GM11168 (cell line): ENCODE data around the gene SETD1A.

ENCODE experiments used
- in situ Hi-C: fragments of 300-500 bp; cut with MboI; formaldehyde crosslinking; loops from one replicate; pipeline ENCODE4 v1.12.0; 2022; ENCODE audit warnings: low sequenced_read_pairs; ENCODE audit not compliant: unreplicated experiment

SETD1A gene

GRCh38 chr16:30992931-30993816, 35.6 kb downstream of the SETD1A start:
- in situ Hi-C loops: loop anchor here (25.0 kb wide), 2 partner anchors 294 to 444 kb away; partner anchors contain the start of genes COX6A2 and ZNF843

- in situ Hi-C loops: loop anchor here (25.0 kb wide), 2 partner anchors 291 to 441 kb away; partner anchors contain the start of genes COX6A2 and ZNF843
These were observed 38.4 kb downstream of the SETD1A start for GRCh38 chr16:30995927-30996323.

- in situ Hi-C loops: loop anchor here (25.0 kb wide), 2 partner anchors 291 to 441 kb away; partner anchors contain the start of genes COX6A2 and ZNF843
These were observed 38.9 kb downstream of the SETD1A start for GRCh38 chr16:30996324-30996984.

- in situ Hi-C loops: loop anchor here (25.0 kb wide), 2 partner anchors 290 to 440 kb away; partner anchors contain the start of genes COX6A2 and ZNF843
These were observed 39.6 kb downstream of the SETD1A start for GRCh38 chr16:30996985-30997724.

- in situ Hi-C loops: loop anchor here (25.0 kb wide), 2 partner anchors 289 to 439 kb away; partner anchors contain the start of genes COX6A2 and ZNF843
These were observed 40.5 kb downstream of the SETD1A start for GRCh38 chr16:30997725-30998711.

GRCh38 chr16:30998852-30999761, 41.6 kb downstream of the SETD1A start:
- in situ Hi-C loops: loop anchor here (25.0 kb wide), 2 partner anchors 288 to 438 kb away; partner anchors contain the start of genes COX6A2 and ZNF843

- in situ Hi-C loops: no loop called here
These were observed 43.3 kb downstream of the SETD1A start for GRCh38 chr16:31000671-31001382.

- in situ Hi-C loops: no loop called here
These were observed 44.1 kb downstream of the SETD1A start for GRCh38 chr16:31001507-31002249.

GRCh38 chr16:31002250-31002700, 44.7 kb downstream of the SETD1A start:
- in situ Hi-C loops: no loop called here

- in situ Hi-C loops: no loop called here
These were observed 45.3 kb downstream of the SETD1A start for GRCh38 chr16:31002862-31003341.

- in situ Hi-C loops: no loop called here
These were observed 46.2 kb downstream of the SETD1A start for GRCh38 chr16:31003744-31004143.

GRCh38 chr16:31004658-31005057, 47.1 kb downstream of the SETD1A start:
- in situ Hi-C loops: no loop called here

- in situ Hi-C loops: no loop called here
These were observed 48.0 kb downstream of the SETD1A start for GRCh38 chr16:31005350-31006085.

- in situ Hi-C loops: no loop called here
These were observed 48.5 kb downstream of the SETD1A start for GRCh38 chr16:31006086-31006385.

- in situ Hi-C loops: no loop called here
These were observed 49.0 kb downstream of the SETD1A start for GRCh38 chr16:31006589-31006988.

GRCh38 chr16:31007684-31008083, 50.1 kb downstream of the SETD1A start:
- in situ Hi-C loops: no loop called here
